GM23338 (cell line): ENCODE data around the gene BEND4. TPM values are rescaled to one million over a fixed set of nuclear protein-coding genes. Genes with fewer than 3 reads are reported as not detected.
"Not testable (repeated sequence)": the region's sequence is repeated elsewhere in the genome, so short reads cannot be mapped to it uniquely, and the experiment has no call there.

Experiments
- ATAC-seq: fragments of 200-7000 bp; cut with Tn5 transposase; 3 replicates; pipeline ENCODE4 v1.9.1; 2020
- DNase-seq: peaks from one replicate; pipeline ENCODE4 v3.0.0-alpha.2; 2015; ENCODE audit warnings: low spot score
- H2AFZ ChIP-seq: fragments of 200-600 bp; sonication (generic); 2 replicates; pipeline ENCODE4 v1.8.0; 2016; ENCODE audit warnings: antibody characterized with exemption, mild to moderate bottlenecking, moderate library complexity
- H3F3A ChIP-seq: fragments of 200-600 bp; sonication (generic); replicated peaks from 2 replicates; pipeline ENCODE4 v1.8.0; 2017; ENCODE audit warnings: antibody characterized with exemption, mixed run types, low read depth
- H3K27ac ChIP-seq: fragments of 200-600 bp; sonication (generic); 2 replicates; pipeline ENCODE4 v1.6.1; 2016; ENCODE audit warnings: low read depth
- H3K27me3 ChIP-seq: fragments of 200-600 bp; sonication (generic); 2 replicates; pipeline ENCODE4 v1.8.0; 2016; ENCODE audit warnings: mild to moderate bottlenecking, mixed run types, moderate library complexity; ENCODE audit not compliant: insufficient read depth
- H3K36me3 ChIP-seq: fragments of 200-600 bp; sonication (generic); 2 replicates; pipeline ENCODE4 v1.8.0; 2016; ENCODE audit warnings: mild to moderate bottlenecking; ENCODE audit not compliant: insufficient read depth
- H3K4me1 ChIP-seq: fragments of 200-600 bp; sonication (generic); 2 replicates; pipeline ENCODE4 v1.8.0; 2016; ENCODE audit warnings: mild to moderate bottlenecking, moderate library complexity; ENCODE audit not compliant: insufficient read depth
- H3K4me2 ChIP-seq: fragments of 200-600 bp; sonication (generic); 2 replicates; pipeline ENCODE4 v1.7.1; 2017; ENCODE audit warnings: mixed run types
- H3K4me3 ChIP-seq: fragments of 200-600 bp; sonication (generic); 2 replicates; pipeline ENCODE4 v1.6.1; 2016; ENCODE audit warnings: mixed run types
- H3K79me2 ChIP-seq: fragments of 200-600 bp; sonication (generic); replicated peaks from 2 replicates; pipeline ENCODE4 v1.8.0; 2017; ENCODE audit warnings: mild to moderate bottlenecking; ENCODE audit not compliant: insufficient read depth
- H3K9me2 ChIP-seq: fragments of 200-600 bp; sonication (generic); 2 replicates; pipeline ENCODE4 v1.8.0; 2017; ENCODE audit not compliant: insufficient read depth
- H4K20me1 ChIP-seq: fragments of 200-600 bp; sonication (generic); replicated peaks from 2 replicates; pipeline ENCODE4 v1.8.0; 2017; ENCODE audit warnings: mild to moderate bottlenecking; ENCODE audit not compliant: insufficient read depth
- H3K27ac Mint-ChIP-seq: 2 replicates; pipeline ENCODE4 v1.8.0; 2020; ENCODE audit warnings: inconsistent platforms, mild to moderate bottlenecking, moderate library complexity, mixed read lengths
- H3K27me3 Mint-ChIP-seq: 3 replicates; pipeline ENCODE4 v1.8.0; 2022; ENCODE audit warnings: low read depth, mild to moderate bottlenecking, moderate library complexity, mixed read lengths, inconsistent platforms; ENCODE audit not compliant: insufficient read depth, poor library complexity
- H3K36me3 Mint-ChIP-seq: 3 replicates; pipeline ENCODE4 v1.8.0; 2021; ENCODE audit warnings: low read depth, mild to moderate bottlenecking, inconsistent platforms, moderate library complexity, mixed read lengths
- H3K4me1 Mint-ChIP-seq: 3 replicates; pipeline ENCODE4 v1.8.0; 2020; ENCODE audit warnings: mild to moderate bottlenecking, inconsistent platforms, mixed read lengths
- H3K4me3 Mint-ChIP-seq: 3 replicates; pipeline ENCODE4 v1.8.0; 2021; ENCODE audit warnings: moderate library complexity, mild to moderate bottlenecking, inconsistent platforms, mixed read lengths
- H3K9me3 Mint-ChIP-seq: 3 replicates; pipeline ENCODE4 v1.8.0; 2020; ENCODE audit warnings: moderate library complexity, mild to moderate bottlenecking, inconsistent platforms, mixed read lengths
- EZH2 ChIP-seq: fragments of 200-600 bp; sonication (generic); IDR thresholded peaks from one replicate; pipeline ENCODE4 v1.8.0; 2017; ENCODE audit warnings: antibody characterized with exemption, mild to moderate bottlenecking, low read depth; ENCODE audit not compliant: unreplicated experiment
- ZNF331 ChIP-seq: fragments of 250-450 bp; sonication (Bioruptor Pico); IDR thresholded peaks from 2 replicates; pipeline ENCODE4 v1.5.0; 2020; ENCODE audit warnings: low read depth, mild to moderate bottlenecking, moderate library complexity
- polyA plus RNA-seq: library from polyadenylated mRNA; unstranded; fragments of >200 nt; fragmentation: Nextera tagmentation; extraction: Ambion mirVana; gene quantifications from 2 replicates; pipeline ENCODE4 v1.2.1, GENCODE V29; 2016
- total RNA-seq: library from RNA; depleted of rRNA; stranded (reverse); fragments of >200 nt; shearing (Covaris generic); gene quantifications from 2 replicates; pipeline ENCODE4 v1.2.3, GENCODE V29; 2014
- TF ChIP-seq, protein P1 (sequence below): IDR thresholded peaks from one replicate; pipeline ENCODE4 v1.6.1; 2018; ENCODE audit warnings: antibody characterized with exemption; ENCODE audit not compliant: unreplicated experiment

The BEND4 gene
- total and polyA plus RNA-seq, 2 experiments from 2014 or later, result 13.5 to 60.2 TPM

DNA sequence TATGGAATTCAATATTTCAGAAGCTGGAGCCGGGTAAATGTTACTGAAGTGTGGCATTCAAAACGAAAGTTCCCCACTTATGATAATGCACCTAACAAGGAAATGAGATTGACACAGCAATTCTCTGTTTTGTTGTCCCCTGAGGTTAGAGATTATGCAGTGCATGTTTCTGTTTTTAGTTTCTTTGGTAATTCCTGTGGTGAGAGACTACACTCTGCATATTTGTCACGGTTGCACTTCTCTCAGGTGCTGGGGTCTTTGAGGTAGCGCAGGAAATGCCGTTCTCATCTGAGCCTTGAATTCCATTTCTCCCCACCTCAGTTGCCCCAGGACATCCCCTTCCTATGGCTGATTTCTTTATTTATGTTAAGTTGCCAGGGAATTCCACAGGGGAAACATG, 15.3 kb upstream of the BEND4 start:
- Histone ChIP-seq H4K20me1 (no peaks in the 10 kb centered on the region), H3K36me3 (no peaks in the 10 kb centered on the region; the same call in 1 of the 2 replicates), H3K27ac (no peak overlapping the region), H3F3A (no peaks in the 10 kb centered on the region), H3K4me3 (no peak overlapping the region), H3K79me2 (no peaks in the 10 kb centered on the region), H3K4me1 (peaks cover 6% of the 10 kb centered on the region), H3K9me2 (peaks cover 11% of the 10 kb centered on the region), H3K4me2 (no peak overlapping the region), H3K27me3 (no peaks in the 10 kb centered on the region), H2AFZ (no peak overlapping the region)
- Mint-ChIP-seq H3K27me3 (no peaks in the 10 kb centered on the region), H3K27ac (no peak overlapping the region), H3K9me3 (no peaks in the 10 kb centered on the region), H3K4me1 (peaks cover 6% of the 10 kb centered on the region), H3K36me3 (no peaks in the 10 kb centered on the region), H3K4me3 (no peak overlapping the region)
- DNase-seq (no peak), ATAC-seq (no peak)
- TF ChIP-seq, protein P1, sequence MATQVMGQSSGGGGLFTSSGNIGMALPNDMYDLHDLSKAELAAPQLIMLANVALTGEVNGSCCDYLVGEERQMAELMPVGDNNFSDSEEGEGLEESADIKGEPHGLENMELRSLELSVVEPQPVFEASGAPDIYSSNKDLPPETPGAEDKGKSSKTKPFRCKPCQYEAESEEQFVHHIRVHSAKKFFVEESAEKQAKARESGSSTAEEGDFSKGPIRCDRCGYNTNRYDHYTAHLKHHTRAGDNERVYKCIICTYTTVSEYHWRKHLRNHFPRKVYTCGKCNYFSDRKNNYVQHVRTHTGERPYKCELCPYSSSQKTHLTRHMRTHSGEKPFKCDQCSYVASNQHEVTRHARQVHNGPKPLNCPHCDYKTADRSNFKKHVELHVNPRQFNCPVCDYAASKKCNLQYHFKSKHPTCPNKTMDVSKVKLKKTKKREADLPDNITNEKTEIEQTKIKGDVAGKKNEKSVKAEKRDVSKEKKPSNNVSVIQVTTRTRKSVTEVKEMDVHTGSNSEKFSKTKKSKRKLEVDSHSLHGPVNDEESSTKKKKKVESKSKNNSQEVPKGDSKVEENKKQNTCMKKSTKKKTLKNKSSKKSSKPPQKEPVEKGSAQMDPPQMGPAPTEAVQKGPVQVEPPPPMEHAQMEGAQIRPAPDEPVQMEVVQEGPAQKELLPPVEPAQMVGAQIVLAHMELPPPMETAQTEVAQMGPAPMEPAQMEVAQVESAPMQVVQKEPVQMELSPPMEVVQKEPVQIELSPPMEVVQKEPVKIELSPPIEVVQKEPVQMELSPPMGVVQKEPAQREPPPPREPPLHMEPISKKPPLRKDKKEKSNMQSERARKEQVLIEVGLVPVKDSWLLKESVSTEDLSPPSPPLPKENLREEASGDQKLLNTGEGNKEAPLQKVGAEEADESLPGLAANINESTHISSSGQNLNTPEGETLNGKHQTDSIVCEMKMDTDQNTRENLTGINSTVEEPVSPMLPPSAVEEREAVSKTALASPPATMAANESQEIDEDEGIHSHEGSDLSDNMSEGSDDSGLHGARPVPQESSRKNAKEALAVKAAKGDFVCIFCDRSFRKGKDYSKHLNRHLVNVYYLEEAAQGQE, result no peak

DNA sequence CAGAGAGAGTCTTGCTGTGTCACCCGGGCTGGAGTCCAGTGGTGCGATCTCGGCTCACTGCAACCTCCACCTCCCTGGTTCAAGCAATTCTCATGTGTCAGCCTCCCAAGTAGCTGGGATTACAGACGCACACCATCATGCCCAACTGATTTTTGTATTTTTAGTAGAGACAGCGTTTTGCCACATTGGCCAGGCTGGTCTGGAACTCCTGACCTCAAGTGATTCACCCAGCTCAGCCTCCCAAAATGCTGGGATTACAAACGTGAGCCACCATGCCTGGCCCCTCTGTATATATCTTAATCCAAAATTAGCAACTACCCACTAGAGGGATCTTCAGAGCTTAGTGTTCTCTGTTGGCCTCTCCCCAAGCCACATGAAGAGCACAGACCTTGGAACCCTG, 13.7 kb upstream of the BEND4 start:
- ATAC-seq, H4K20me1 ChIP-seq, H3K27me3 ChIP-seq, H3K36me3 ChIP-seq, H3F3A ChIP-seq, H3K27me3 Mint-ChIP-seq, H3K27ac Mint-ChIP-seq, H3K9me3 Mint-ChIP-seq, H3K4me3 Mint-ChIP-seq, H3K4me1 Mint-ChIP-seq, H3K4me3 ChIP-seq, H3K4me2 ChIP-seq, DNase-seq, H3K36me3 Mint-ChIP-seq, H3K4me1 ChIP-seq, H3K79me2 ChIP-seq, H3K27ac ChIP-seq: not testable (repeated sequence)
- Histone ChIP-seq H3K9me2 (peaks cover 11% of the 10 kb centered on the region), H2AFZ (peak overlapping the region; percentile 63; the same call in 1 of the 2 replicates)

DNA sequence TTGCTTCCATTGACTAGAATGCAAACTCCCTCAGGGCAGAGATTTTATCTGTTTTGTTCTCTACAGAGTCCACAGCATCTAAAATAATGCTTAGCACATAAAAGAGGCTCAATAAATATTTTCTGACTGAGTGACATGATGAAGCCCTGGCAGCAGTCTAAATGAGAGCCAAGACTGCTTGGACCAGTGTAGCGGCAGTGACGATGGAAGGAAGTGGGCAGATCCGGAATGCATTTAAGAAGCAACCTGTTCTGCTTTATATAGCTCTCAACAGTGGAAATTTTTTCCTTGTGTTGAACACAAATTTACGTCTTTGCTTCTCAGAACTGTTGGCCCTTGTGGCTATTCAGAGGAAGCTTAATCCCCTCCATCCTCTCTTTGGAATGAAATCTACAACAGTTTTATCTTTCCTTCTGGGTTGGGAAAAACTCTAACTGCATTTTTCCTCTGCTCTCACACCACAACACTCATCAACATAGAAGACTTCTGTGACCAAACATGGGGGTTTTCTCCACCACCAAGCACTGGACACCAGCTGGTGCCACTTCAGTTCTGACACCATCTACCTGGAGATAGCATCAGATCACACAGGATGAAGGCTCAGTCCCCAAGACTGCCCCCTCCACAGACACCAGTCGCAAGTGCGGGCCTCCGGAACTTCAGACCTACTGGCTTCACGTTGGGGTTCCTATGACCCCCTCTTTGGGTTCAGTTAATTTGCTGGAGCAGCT, 7.0 kb upstream of the BEND4 start:
- Histone ChIP-seq H3K4me3 (no peak overlapping the region), H3K27me3 (no peaks in the 10 kb centered on the region), H3K27ac (no peak overlapping the region), H3K79me2 (no peaks in the 10 kb centered on the region), H3K4me1 (0 out of 2 replicates have a peak, but pooled peaks cover under 1% of the 10 kb centered on the region), H3K9me2 (no peaks in the 10 kb centered on the region), H3K4me2 (no peak overlapping the region), H3F3A (no peaks in the 10 kb centered on the region), H4K20me1 (no peaks in the 10 kb centered on the region), H3K36me3 (no peaks in the 10 kb centered on the region), H2AFZ (peak overlapping the region; percentile 43)
- H3K9me3 Mint-ChIP-seq, result no peaks in the 10 kb centered on the region
- H3K36me3 Mint-ChIP-seq, result no peaks in the 10 kb centered on the region
- H3K4me1 Mint-ChIP-seq, result peaks cover 8% of the 10 kb centered on the region; the same call in 2 of the 3 replicates
- no peak for TF ChIP-seq ZNF331 (CRISPR knock-in tag)
- TF ChIP-seq EZH2, result no peak
- TF ChIP-seq, protein P1, result no peak
- no peak for DNase-seq
- no peak overlapping the region for H3K4me3 Mint-ChIP-seq
- no peak for ATAC-seq
- H3K27me3 Mint-ChIP-seq, result peaks cover 9% of the 10 kb centered on the region
- no peak overlapping the region for H3K27ac Mint-ChIP-seq
